Fibroblast of the aortic adventitia (primary cell): Measurements from ENCODE around the gene HMCN2. TPM values are rescaled to one million over a fixed set of nuclear protein-coding genes. Genes with fewer than 3 reads are reported as not detected.

Experiments used
- DNase-seq: peaks from one replicate; pipeline ENCODE4 v3.0.0-alpha.2; 2010; ENCODE audit warnings: low read depth
- H3K4me3 ChIP-seq: 2 replicates; pipeline ENCODE4 v1.5.1; 2011; ENCODE audit warnings: low read depth, mild to moderate bottlenecking, control low read depth, low read length, moderate library complexity
- CTCF ChIP-seq: IDR thresholded peaks from 2 replicates; pipeline ENCODE4 v1.5.1; 2011; ENCODE audit warnings: mild to moderate bottlenecking, low read length, control low read depth, inconsistent platforms; ENCODE audit not compliant: insufficient read depth
- total RNA-seq: library from RNA; depleted of rRNA; stranded (reverse); fragments of >200 nt; gene quantifications from 2 replicates; pipeline ENCODE4 v1.2.3, GENCODE V29; 2012; ENCODE audit warnings: low replicate concordance

HMCN2 gene
- total RNA-seq, 1 donor = not detected

GRCh38 chr9:130302785-130303612, 37.4 kb downstream of the HMCN2 start:
- TF ChIP-seq CTCF = no peak
- DNase-seq = no peak

GRCh38 chr9:130303613-130304055, 38.1 kb downstream of the HMCN2 start:
- TF ChIP-seq CTCF = no peak
- no peak for DNase-seq
- no peak overlapping the region for H3K4me3 ChIP-seq

More at GRCh38 chr9:130302785-130303612, 37.4 kb downstream of the HMCN2 start:
- H3K4me3 ChIP-seq = no peak overlapping the region

GRCh38 chr9:130304116-130304515, 38.6 kb downstream of the HMCN2 start:
- no peak for DNase-seq
- H3K4me3 ChIP-seq = no peak overlapping the region
- TF ChIP-seq CTCF = no peak

GRCh38 chr9:130304643-130305042, 39.1 kb downstream of the HMCN2 start:
- no peak for TF ChIP-seq CTCF
- no peak overlapping the region for H3K4me3 ChIP-seq
- no peak for DNase-seq

GRCh38 chr9:130305381-130305780, 39.8 kb downstream of the HMCN2 start:
- no peak overlapping the region for H3K4me3 ChIP-seq
- no peak for TF ChIP-seq CTCF
- peak; percentile 3 for DNase-seq

- no peak for DNase-seq
- H3K4me3 ChIP-seq = no peak overlapping the region
- TF ChIP-seq CTCF = no peak
Measured at GRCh38 chr9:130306823-130307666, 41.5 kb downstream of the HMCN2 start.
